Cardiac septum (tissue), 1 donor: Measurements from ENCODE around the gene MICAL3. TPM values are rescaled to one million over a fixed set of nuclear protein-coding genes. Genes with fewer than 3 reads are reported as not detected.

Experiments
- DNase-seq: peaks from one replicate; pipeline ENCODE4 v3.0.0-alpha.2; 2020; ENCODE audit warnings: low spot score
- intact Hi-C: fragments of 100-400 bp; cut with DNase I; formaldehyde crosslinking; loops from one replicate; pipeline ENCODE4 v1.14.0; 2022
- microRNA-seq: library from miRNA; unstranded; fragments of <30 nt; microRNA quantifications from one replicate; pipeline ENCODE4 v1.2.0, GENCODE V29; 2020
- total RNA-seq: library from RNA; stranded (reverse); fragmentation: NEBNext Ultra II Directional; extraction: Animal tissue kit (Norgen Biotek cat#: 25700); gene quantifications from one replicate; pipeline ENCODE4 v1.2.1, GENCODE V29; 2021
- donor health status: DM: no; HTN: no; CAD: no.

The MICAL3 gene
- total RNA-seq, 1 donor from 2014 or later = 126 TPM

GRCh38 chr22:17743661-17744411, 280.5 kb downstream of the MICAL3 start:
- intact Hi-C loops = loop anchor here (2.0 kb wide), 1 partner anchor 333 kb away; the partner anchor contains the start of gene PEX26
- DNase-seq = no peak

GRCh38 chr22:17742527-17742902, 281.8 kb downstream of the MICAL3 start:
- DNase-seq = no peak
- intact Hi-C loops = loop anchor here (2.0 kb wide), 1 partner anchor 334 kb away; the partner anchor contains the start of gene PEX26

GRCh38 chr22:17741866-17742526, 282.4 kb downstream of the MICAL3 start:
- no peak for DNase-seq
- intact Hi-C loops = loop anchor here (2.0 kb wide), 1 partner anchor 335 kb away; the partner anchor contains the start of gene PEX26

- DNase-seq = no peak
- intact Hi-C loops = no loop called here
These were observed 285.0 kb downstream of the MICAL3 start for GRCh38 chr22:17739196-17739975.

GRCh38 chr22:17738386-17739128, 285.8 kb downstream of the MICAL3 start:
- DNase-seq = no peak
- intact Hi-C loops = no loop called here

Small RNAs within 50 kb of the gene (microRNA-seq; reads per million reads assigned to microRNA genes)
- gene MIR3198-1 (not detected), gene MIR648 (not detected)

Other genes starting within 250 kb of the MICAL3 start
- 24.9 TPM for gene PEX26, start 53.4 kb upstream of the MICAL3 start, total RNA-seq
- gene TUBA8, start 86.2 kb upstream of the MICAL3 start, total RNA-seq = 84.0 TPM
- gene USP18, start 125.6 kb upstream of the MICAL3 start, total RNA-seq = 1.4 TPM